Breast epithelium (tissue), 3 donors: ENCODE data around the gene ITPRID2.

Source experiments
- CTCF ChIP-seq, 3 donors: fragments of 450-650 bp; IDR thresholded peaks; one replicate each; pipeline ENCODE4 v1.5.1; 2016 to 2017; ENCODE audit warnings: antibody characterized with exemption in 3 of 3, mild to moderate bottlenecking in 3 of 3, moderate library complexity in 3 of 3
- POLR2A ChIP-seq: fragments of 450-650 bp; IDR thresholded peaks from one replicate; pipeline ENCODE4 v1.6.1; 2016; ENCODE audit warnings: antibody characterized with exemption, mild to moderate bottlenecking, moderate library complexity

- TF ChIP-seq CTCF (IDR thresholded peaks at IDR 0.05) (no peak), POLR2A (no peak)
Measured at GRCh38 chr2:181907057-181907456, 15.5 kb downstream of the ITPRID2 start.
